NCI-H2196 treated with DMSO at 0.1 percent for 48 hours (cell line): Measurements from ENCODE around the gene GUK1.

Experiments
- DNase-seq: peaks from one replicate; lab custom pipeline; 2025; ENCODE audit not compliant: unreplicated experiment; lab: John Stamatoyannopoulos, UW

The GUK1 gene

DNA sequence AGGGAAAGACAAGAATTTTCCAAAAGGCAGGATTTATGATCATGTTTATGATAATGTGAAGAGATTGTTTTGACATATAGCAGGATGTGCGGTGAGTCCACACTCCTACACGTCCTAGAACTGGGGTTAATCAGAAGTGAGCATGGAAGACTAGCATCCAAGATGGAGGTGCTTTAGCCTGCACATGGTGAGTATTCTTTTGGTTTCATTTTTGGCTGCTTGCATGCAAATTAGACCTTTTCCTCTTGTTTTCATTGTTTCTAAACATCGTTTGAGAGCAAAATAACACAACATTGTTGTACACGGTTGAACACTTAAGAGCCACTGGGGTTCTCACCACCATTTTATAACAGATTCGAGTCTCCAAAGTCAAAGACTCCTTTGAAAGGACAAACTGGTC lies 14.9 kb upstream of the GUK1 start:
- no peak for DNase-seq

DNA sequence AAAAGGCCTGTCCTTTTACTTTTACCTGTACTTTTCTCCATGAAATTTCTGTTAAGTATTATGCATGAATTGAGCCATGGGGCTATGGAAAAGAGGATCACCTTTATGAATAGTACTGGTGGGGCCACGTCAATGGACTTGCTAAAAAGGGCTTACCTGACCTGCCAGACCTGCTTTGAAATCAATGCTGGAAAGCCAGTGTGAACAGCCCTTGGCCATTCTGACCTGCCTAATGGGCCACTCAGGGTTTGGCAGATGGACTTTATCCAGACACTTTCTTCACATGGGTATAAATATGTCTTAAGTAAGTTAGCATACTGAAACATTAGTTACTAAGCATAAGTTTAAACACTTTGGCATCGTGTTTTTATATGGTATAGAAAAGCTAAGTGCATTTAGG lies 8.3 kb upstream of the GUK1 start:
- DNase-seq: no peak

DNA sequence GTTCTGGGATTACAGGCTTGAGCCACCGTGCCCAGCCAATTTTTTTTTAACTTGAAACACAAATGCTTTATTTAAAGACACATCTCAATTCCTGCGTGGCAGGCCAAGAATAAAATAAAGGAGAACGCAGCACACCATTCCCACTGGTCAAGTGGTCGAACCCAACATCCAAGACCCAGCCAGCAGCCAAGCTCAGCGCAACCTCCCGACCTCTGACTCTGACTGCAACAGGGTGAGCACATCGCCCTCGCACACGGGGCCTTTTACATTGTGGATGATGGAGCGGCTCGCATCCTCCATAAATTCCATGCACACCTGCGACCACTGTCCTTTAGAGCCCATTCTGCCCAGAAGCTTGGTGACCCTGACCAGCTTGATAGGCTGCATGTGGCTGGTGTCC lies 5.5 kb upstream of the GUK1 start:
- DNase-seq: no peak

DNA sequence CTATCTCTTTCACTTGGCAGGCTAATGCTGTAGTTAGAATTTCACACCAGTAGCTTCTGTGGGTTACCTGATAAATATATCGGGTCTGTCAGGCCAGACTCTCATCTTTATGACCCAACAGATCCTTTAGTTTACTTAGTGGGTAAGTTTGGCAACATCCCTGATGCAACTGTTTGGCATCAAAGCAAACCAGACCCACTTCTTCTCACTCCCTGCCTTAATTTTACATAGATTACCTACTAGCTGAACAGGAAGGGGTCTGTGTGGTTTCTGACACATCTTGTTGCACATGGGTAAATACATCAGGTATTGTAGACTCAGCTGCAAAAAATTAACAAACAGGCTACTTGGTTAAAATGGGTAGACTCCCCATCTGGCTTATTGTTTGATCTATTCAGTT lies 3.2 kb upstream of the GUK1 start:
- no peak for DNase-seq

DNA sequence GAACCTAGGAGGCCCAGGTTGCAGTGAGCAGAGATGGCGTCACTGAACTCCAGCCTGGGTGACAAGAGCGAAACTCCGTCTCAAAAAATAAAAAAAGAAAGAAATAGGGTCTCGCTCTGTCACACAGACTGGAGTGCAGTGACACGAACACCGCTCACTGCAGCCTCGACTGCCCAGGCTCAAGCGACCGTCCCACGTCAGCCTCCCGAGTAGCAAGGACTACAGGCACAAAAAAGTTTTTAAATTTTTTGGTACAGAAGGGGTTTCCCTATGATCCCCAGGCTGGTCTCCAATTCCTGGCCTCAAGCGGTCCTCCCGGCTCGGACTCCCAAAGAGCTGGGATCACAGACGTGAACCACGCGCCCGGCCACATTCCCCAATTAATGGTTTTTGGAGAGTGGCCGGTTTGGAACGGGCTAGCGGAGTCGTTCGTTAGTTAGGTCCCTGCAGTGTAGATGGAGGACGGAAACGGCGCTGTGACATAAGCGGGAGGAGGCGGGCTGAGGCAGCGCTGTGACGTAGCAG lies 611 bp upstream of the GUK1 start:
- DNase-seq: no peak

DNA sequence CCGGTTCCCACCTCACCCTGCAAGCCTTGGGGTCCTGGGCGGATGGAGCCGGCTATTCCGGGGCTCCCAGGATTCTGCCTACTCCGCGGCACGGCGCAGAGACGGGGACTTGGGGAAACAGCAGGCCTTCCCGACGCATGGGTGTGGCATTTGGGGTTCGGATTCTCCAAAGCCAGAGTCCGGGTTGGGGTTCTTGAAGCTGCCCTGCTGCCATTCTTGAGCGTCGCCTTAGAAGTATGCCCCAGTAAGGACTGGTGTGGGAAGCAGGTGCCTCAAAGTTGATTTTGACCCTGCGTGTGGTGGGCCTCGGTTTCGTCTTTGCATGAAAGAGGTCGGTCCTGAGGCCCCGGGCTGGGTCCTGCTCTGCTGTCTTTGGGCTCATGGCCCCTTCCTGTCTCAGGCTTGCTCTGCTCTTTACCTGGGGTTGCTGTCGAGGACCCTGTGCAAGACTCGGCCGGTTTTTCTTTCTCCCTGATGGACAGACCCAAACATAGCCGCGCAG lies 696 bp downstream of the GUK1 start:
- DNase-seq: no peak

DNA sequence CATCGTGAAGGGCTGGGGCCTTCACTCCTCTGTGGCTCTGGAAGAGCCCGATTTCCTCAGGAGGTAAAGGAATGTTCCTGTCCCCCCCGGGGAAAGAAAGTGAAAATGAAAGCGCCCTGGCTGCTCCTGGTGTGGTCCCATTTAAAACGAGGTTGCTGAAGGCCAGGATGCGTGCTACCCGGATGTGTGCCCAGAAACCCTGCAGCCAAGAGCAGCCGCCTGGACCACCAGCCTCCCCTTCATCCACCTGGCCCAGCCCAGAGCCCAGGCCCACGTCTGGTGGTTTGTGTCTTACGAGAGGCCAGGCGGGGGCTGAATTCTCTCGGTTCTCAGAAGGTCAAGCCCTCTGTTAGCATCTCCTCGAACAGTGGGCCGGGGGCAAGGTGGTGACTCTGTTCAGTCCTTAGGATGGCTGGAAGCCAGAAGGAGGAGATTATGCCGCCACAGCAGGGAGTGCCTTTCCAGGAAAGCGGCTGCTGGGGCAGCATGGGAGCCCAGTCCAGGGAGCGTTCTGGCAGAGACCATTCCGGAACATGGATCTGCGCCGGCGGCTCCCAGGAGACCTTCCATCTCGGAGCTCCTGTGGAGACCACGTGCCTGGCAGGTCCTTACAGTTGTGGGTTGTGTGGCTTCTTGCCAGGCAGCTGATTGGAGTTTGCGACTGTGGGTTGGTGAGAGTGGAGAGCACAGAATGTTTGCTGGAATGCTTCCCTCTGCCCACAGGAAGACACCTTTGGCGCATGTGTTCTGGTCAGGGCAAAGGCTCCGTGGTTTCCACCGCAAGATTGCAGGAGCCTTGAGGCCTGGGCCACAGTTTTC lies 1.4 kb downstream of the GUK1 start:
- DNase-seq: no peak

DNA sequence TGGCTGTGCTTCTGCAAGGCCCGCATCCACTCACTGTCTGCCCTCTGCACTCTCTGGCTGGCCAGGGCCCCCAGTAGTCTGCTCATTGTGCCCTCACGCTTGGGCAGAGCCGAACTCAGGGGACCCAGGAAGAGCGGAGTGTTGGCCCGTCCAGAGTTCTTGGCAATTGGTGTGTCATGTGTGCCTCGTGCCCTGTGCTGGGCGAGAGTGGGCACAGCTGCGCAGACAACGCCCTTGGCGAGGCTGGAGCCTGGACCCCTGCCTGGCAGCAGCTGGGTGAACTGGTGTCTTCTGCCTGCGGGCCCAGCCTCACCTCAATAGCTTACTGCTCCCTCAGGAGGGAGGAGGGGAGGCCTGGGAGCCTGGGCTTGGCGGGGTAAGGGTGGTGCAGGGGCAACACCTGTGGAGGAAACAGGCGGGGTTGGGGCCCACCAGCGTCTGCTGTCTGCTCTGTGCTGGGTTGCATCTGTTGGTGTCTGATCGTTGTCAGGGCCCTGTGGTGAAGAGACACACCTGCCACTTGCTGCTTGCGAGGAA lies 2.1 kb downstream of the GUK1 start:
- no peak for DNase-seq

DNA sequence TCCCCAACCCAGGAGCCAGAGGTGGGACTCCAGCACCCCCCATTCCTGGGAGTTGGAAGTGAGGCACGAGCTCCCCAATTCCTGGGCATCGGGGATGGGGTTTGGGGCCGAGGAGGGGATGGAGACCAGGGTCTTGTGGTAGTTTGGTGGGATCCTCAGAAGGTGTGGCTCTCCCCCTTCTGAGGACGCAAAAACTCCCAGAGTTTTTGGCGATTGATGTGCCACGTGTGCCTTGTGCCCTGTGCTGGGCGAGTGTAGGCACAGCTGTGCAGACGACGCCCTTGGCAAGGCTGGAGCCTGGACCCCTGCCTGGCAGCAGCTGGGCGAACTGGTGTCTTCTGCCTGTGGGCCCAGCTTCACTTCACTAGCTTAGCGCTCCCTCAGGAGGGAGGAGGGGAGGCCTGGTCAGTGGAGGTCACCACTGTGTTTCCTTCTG lies 2.6 kb downstream of the GUK1 start:
- DNase-seq: no peak

DNA sequence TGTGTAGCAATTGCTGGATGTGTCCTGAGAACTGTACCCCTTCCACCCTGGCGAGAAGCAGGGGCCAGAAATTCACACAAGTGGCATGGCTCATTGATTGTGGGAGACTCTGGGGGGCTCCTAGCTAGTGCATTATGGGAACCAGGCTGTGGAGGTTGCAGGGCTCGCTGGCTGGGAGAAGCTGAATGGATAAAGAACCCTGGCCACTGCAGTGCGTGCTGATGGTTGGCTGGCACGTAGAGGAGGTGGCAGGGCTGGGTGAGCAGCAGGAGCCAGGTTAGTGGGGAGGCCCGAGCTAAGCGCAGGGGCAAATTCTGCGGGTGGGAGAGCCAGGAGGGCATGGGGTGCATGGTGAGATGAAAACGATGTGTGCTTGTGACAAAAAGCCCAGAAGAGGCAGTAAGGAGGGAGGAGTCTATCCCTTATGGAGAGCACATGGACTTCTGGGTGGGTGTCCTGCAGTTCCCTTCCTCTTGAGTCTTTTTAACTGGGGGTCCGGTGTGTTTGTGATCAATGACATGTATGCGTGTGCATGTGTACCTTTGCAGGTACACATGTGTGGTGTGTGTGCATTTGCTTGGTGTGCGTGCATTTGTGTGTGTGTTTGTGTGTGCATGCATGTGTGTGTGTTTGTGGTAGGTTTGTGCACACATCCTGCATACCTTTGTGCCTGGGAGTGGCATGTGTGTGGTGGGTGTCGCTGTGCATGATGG lies 3.6 kb downstream of the GUK1 start:
- DNase-seq: no peak

DNA sequence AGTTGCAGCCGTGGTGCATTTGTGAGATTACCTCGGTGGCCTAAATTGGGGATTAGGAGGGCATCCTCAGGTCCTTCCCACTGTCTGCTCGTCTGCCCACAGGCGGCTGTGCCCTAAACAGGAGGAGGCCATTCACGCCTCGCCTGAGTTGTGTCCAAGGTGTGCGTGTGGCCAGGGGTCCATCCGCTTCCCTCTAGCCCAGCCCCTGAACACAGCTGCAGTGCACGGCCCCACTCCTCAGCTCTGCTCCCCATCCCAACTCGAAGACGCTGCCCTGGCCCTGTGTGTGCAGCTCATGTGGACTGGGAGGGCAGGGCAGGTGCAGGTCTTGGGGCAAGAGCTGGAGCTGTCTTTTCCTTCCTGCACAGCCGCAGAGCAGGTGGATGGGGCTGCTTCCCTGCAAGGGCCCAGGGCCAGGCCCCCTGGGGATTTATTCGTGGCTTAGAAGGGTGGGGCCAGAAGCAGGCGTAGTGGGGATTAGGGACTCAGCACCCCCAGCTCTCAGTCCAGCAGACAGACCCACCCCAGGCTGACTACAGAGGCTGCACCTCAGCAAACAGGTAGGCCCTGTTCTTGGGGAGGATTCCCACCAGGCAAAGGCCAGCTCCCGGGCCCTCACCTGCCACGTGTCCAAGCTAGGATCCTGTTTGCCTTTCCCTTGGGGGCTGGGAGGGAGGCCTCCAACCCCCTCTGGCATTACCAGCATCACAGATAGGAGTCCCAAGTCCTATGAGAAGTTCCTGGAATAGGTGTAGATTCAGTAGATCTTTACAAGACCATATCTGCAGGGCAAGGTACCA lies 4.3 kb downstream of the GUK1 start:
- no peak for DNase-seq

DNA sequence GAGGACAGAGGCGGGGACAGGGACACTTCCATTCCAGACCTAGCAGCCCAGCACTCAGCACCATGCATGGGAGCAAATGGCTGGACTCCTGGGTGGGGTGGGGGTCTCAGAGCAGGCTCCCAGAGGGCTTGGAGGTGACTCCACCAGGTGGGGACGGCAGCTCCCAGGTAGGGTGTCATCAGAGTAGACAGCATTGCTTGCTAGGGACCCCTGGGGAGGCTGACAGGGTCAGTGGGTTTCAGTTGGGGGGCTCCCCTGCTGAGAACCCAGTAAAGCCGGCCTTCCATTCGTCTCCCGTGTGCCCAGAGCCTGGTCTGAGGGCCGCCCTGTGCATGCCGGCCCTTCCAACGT lies 4.9 kb downstream of the GUK1 start:
- no peak for DNase-seq

DNA sequence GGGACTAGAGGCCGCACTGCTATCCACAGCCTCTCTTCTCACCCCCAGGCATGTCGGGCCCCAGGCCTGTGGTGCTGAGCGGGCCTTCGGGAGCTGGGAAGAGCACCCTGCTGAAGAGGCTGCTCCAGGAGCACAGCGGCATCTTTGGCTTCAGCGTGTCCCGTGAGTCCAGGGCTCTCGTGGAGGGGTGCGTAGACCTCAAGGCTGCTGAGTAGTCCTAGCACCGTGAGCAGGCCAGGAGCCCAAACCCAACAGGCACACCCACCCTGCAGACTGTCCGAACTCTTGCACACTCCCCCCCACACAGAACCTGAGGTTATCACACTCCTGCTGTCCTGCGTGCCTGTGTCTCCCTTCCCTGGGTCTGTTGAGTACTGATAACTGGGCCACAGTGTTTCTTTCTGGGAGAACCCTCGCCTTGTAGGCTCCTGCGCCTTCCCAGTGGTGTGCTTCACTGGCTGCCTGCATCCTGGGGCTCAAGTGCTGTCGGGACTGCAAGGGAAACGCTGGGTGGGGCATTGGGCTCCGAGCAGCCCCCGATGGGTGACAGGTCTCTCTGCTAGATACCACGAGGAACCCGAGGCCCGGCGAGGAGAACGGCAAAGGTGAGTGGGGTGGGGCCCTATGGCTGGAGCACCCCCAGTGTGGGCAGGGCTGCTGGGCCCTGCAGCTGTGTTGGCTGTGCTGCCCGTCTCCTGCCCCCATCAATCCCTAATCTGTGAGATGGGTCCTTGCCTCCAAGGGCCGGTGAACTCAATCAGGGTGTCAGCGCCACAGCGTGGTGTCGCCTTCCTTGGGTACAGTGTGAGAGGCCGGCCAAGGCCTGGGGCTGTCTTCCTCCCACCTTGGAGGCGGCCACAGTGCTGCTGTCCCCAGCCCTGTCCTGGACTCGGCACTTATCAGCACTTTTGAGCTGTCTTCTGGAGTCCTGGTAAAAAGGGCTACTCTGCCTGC lies 5.7 kb downstream of the GUK1 start:
- DNase-seq: no peak

DNA sequence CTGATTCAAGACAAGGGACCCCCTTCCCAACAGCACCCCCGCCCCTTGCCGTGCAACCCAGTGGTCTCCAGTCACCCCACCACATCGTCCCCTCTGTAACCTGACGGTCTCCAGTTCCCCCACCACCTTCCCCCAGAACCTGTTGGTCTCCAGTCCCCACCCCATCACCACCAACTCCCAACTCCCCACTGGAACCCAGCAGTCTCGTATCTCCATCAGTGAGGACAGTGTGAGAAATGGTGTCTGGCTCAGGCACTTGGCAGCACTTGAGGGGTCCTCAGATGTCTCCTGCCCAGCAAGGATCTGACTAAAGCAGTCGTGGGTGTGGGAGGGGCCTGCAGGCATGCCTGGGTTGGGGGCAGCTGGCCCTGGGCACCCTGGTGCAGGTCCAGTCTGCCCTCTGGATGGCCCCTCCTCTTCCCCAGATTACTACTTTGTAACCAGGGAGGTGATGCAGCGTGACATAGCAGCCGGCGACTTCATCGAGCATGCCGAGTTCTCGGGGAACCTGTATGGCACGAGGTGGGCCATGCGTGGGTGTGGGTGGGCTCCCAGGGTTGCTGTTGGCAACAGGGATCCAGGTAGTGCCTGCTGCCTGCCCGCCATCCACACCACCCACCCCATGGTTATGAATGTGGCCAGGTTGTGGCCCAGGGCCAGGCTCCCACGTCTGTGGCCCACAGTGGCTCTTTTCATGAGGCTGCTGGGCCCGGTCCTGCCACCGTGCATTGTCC lies 6.5 kb downstream of the GUK1 start:
- no peak for DNase-seq

DNA sequence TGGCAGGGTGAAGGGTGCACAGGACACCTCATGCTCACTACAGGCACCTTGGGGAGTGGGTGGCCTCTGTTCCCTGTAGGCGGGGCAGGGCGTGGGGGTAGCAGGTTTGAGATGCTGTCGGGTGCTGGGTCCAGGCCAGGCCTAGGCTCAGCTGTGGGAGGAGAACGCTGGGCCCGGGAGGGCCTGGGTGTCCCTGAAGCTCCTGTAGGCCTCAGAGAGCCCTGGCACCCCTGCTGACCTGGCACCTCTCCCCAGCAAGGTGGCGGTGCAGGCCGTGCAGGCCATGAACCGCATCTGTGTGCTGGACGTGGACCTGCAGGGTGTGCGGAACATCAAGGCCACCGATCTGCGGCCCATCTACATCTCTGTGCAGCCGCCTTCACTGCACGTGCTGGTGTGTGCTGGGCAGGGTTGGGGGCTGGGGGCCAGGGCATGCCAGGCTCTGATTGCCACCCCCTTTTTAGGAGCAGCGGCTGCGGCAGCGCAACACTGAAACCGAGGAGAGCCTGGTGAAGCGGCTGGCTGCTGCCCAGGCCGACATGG lies 7.1 kb downstream of the GUK1 start:
- no peak for DNase-seq

DNA sequence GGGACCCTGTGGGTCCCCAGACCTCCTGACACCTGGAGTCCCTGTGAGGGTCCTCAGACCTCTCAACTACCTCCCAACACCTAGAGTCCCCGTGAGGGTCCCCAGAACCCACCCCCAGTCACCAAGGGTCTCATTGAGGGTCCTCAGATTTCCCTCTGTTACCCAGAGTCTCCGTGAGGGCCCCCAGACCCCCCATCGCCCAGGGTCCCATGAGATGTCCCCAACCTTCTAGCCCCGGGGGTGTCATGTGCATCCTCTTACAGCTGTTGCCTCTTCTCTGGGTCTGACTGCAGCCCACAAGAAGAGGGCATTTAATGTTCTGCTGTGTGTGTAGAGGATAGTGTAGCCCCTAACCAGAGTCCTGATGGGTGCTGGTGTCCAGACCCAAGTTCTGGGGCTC lies 7.7 kb downstream of the GUK1 start:
- DNase-seq: no peak

DNA sequence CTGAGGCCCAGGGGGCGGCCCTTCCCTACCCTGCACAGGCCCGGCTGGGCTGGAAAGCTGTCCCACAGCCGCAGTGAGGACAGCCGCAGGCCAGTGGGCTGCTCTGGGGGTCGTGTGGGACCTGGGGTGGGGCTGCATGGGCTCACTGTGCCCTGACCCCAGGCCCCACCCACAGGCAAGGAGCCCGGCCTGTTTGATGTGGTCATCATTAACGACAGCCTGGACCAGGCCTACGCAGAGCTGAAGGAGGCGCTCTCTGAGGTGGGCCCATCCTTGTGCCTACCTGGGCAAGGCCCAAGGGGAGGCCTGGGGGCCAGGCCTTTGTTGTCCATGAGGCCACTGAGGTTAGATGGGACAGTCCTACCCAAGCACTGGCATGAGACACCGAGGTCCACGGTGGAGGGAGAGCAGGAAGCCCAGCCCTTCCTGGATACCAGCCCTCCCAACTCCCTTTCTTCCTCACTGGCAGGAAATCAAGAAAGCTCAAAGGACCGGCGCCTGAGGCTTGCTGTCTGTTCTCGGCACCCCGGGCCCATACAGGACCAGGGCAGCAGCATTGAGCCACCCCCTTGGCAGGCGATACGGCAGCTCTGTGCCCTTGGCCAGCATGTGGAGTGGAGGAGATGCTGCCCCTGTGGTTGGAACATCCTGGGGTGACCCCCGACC lies 8.2 kb downstream of the GUK1 start:
- no peak for DNase-seq

DNA sequence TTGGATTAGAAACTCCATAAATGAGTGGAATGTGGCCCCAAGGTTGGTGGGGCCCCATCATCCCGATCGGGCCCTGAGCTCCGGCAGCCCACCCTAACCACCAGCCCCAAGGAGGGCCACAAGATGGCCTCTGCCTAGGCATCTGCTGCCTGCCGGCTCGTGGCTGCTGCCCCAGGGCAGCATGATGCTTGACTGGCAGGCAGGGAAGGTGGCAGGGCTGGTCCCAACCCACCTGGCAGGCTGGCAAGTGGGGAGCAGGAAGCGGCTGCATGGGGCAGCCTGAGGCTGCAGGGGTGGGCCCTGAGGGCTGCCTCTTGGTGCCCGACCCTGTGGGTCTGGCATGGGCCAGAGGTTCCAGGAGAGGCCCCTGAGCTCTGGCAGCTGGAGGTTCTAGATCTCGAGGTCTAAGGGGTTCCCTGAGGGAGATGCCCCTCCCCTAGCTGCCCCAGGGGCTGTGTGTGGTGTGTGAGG lies 8.9 kb downstream of the GUK1 start:
- no peak for DNase-seq
